Chondrocyte (in vitro differentiated cells): ENCODE results near the gene IL20RA. TPM values are rescaled to one million over a fixed set of nuclear protein-coding genes. Genes with fewer than 3 reads are reported as not detected.

Source experiments
- DNase-seq: peaks from one replicate; pipeline ENCODE4 v3.0.0; 2021; ENCODE audit warnings: mixed read lengths, low spot score
- H3K27ac Mint-ChIP-seq: one replicate; pipeline ENCODE4 v1.8.0; 2021; ENCODE audit warnings: mild to moderate bottlenecking, moderate library complexity, mixed read lengths; ENCODE audit not compliant: unreplicated experiment
- H3K27me3 Mint-ChIP-seq: 2 replicates; pipeline ENCODE4 v1.8.0; 2021; ENCODE audit warnings: low read depth, mixed read lengths
- H3K36me3 Mint-ChIP-seq: 2 replicates; pipeline ENCODE4 v1.8.0; 2021; ENCODE audit warnings: low read depth, mixed read lengths
- H3K4me1 Mint-ChIP-seq: 2 replicates; pipeline ENCODE4 v1.8.0; 2021; ENCODE audit warnings: low read depth, mild to moderate bottlenecking, mixed read lengths
- H3K4me3 Mint-ChIP-seq: one replicate; pipeline ENCODE4 v1.8.0; 2021; ENCODE audit warnings: mild to moderate bottlenecking, moderate library complexity, mixed read lengths; ENCODE audit not compliant: unreplicated experiment
- H3K9me3 Mint-ChIP-seq: 2 replicates; pipeline ENCODE4 v1.8.0; 2021; ENCODE audit warnings: low read depth, mixed read lengths
- CTCF ChIP-seq: fragments of 200-600 bp; sonication (generic); IDR thresholded peaks from 2 replicates; pipeline ENCODE4 v1.5.0; 2021; ENCODE audit warnings: antibody characterized with exemption, mild to moderate bottlenecking, moderate library complexity
- total RNA-seq: library from RNA; stranded (reverse); gene quantifications from 3 replicates; pipeline ENCODE4 v1.2.1, GENCODE V29; 2021

Gene IL20RA
- total RNA-seq, 1 donor from 2014 or later = 0.22 TPM

GRCh38 chr6:137087902-137088301 is 43.1 kb upstream of the IL20RA start:
- H3K36me3 Mint-ChIP-seq = peaks cover 2% of the 10 kb centered on the region
- H3K4me1 Mint-ChIP-seq = peaks cover 11% of the 10 kb centered on the region
- no peak for DNase-seq
- H3K27ac Mint-ChIP-seq = no peak overlapping the region
- H3K9me3 Mint-ChIP-seq = no peaks in the 10 kb centered on the region
- no peak overlapping the region for H3K4me3 Mint-ChIP-seq
- no peak for TF ChIP-seq CTCF
- H3K27me3 Mint-ChIP-seq = peaks cover 18% of the 10 kb centered on the region

GRCh38 chr6:137086031-137086430 is 41.3 kb upstream of the IL20RA start:
- Mint-ChIP-seq H3K4me1 (peaks cover 11% of the 10 kb centered on the region), H3K4me3 (no peak overlapping the region), H3K9me3 (no peaks in the 10 kb centered on the region), H3K36me3 (peaks cover 2% of the 10 kb centered on the region), H3K27me3 (peaks cover 18% of the 10 kb centered on the region), H3K27ac (no peak overlapping the region)
- DNase-seq = no peak
- no peak for TF ChIP-seq CTCF

GRCh38 chr6:137084865-137085617 is 40.3 kb upstream of the IL20RA start:
- Mint-ChIP-seq H3K9me3 (no peaks in the 10 kb centered on the region), H3K27ac (no peak overlapping the region), H3K36me3 (no peaks in the 10 kb centered on the region), H3K4me3 (no peak overlapping the region), H3K4me1 (peaks cover 11% of the 10 kb centered on the region), H3K27me3 (peaks cover 17% of the 10 kb centered on the region)
- TF ChIP-seq CTCF = no peak
- DNase-seq = no peak

- H3K9me3 Mint-ChIP-seq = no peaks in the 10 kb centered on the region
- H3K4me1 Mint-ChIP-seq = peaks cover 11% of the 10 kb centered on the region
- no peak for DNase-seq
- TF ChIP-seq CTCF = no peak
- H3K36me3 Mint-ChIP-seq = no peaks in the 10 kb centered on the region
- no peak overlapping the region for H3K4me3 Mint-ChIP-seq
- H3K27me3 Mint-ChIP-seq = peaks cover 22% of the 10 kb centered on the region
- no peak overlapping the region for H3K27ac Mint-ChIP-seq
Measured at GRCh38 chr6:137084090-137084489, 39.3 kb upstream of the IL20RA start.

GRCh38 chr6:137081997-137082396 is 37.2 kb upstream of the IL20RA start:
- no peaks in the 10 kb centered on the region for H3K36me3 Mint-ChIP-seq
- H3K4me1 Mint-ChIP-seq = peaks cover 6% of the 10 kb centered on the region
- no peak overlapping the region for H3K4me3 Mint-ChIP-seq
- H3K27ac Mint-ChIP-seq = no peak overlapping the region
- H3K9me3 Mint-ChIP-seq = no peaks in the 10 kb centered on the region
- H3K27me3 Mint-ChIP-seq = peaks cover 19% of the 10 kb centered on the region
- DNase-seq = no peak
- no peak for TF ChIP-seq CTCF
